CD4-positive, alpha-beta memory T cell (primary cell): Measurements from ENCODE around the gene CARS1. TPM values are rescaled to one million over a fixed set of nuclear protein-coding genes. Genes with fewer than 3 reads are reported as not detected.

Experiments used
- CTCF ChIA-PET: fragments of 350-600 bp; sonication (Branson Sonifier 250); formaldehyde crosslinking; loops from one replicate; lab custom pipeline; 2021; ENCODE audit warnings: inconsistent platforms; ENCODE audit not compliant: partially characterized antibody; lab: Charles Lee
- POLR2A ChIA-PET: fragments of 350-600 bp; sonication (Branson Sonifier 250); formaldehyde crosslinking; loops from one replicate; lab custom pipeline; 2021; ENCODE audit not compliant: partially characterized antibody; lab: Charles Lee
- DNase-seq, 5 donors: peaks; one replicate each; pipeline versions ENCODE4 v3.0.0 to v3.0.0-alpha.2; 2020 to 2022; ENCODE audit warnings: mixed read lengths in 1 of 5
- H3K27ac ChIP-seq: one replicate; pipeline ENCODE4 v1.7.0; 2013; ENCODE audit warnings: low read depth, low read length
- H3K27me3 ChIP-seq: 2 replicates; pipeline ENCODE4 v1.7.0; 2013; ENCODE audit warnings: mild to moderate bottlenecking, low read length, moderate library complexity; ENCODE audit not compliant: insufficient read depth
- H3K36me3 ChIP-seq: 2 replicates; pipeline ENCODE4 v1.7.0; 2013; ENCODE audit warnings: mild to moderate bottlenecking, low read length, moderate library complexity; ENCODE audit not compliant: insufficient read depth
- H3K4me1 ChIP-seq: 2 replicates; pipeline ENCODE4 v1.7.0; 2013; ENCODE audit warnings: mild to moderate bottlenecking, low read length, moderate library complexity; ENCODE audit not compliant: insufficient read depth
- H3K4me3 ChIP-seq, 2 donors: one replicate each; pipeline ENCODE4 v1.7.0; 2013; ENCODE audit warnings: low read length in 2 of 2, mild to moderate bottlenecking in 1 of 2
- H3K9me3 ChIP-seq, 2 donors: one replicate each; pipeline ENCODE4 v1.7.0; 2013; ENCODE audit warnings: low read length in 2 of 2, control low read depth in 1 of 2; ENCODE audit not compliant: control insufficient read depth in 1 of 2
- H3K27ac Mint-ChIP-seq, 7 donors: one replicate each; pipeline ENCODE4 v1.8.0; 2020 to 2021; ENCODE audit warnings: mixed read lengths in 7 of 7, mild to moderate bottlenecking in 6 of 7, inconsistent platforms in 3 of 7, moderate library complexity in 3 of 7
- H3K27me3 Mint-ChIP-seq, 2 donors: one replicate each; pipeline ENCODE4 v1.8.0; 2020 to 2021; ENCODE audit warnings: mixed read lengths in 2 of 2
- H3K36me3 Mint-ChIP-seq, 2 donors: one replicate each; pipeline ENCODE4 v1.8.0; 2020 to 2021; ENCODE audit warnings: mixed read lengths in 2 of 2, inconsistent platforms in 1 of 2, mild to moderate bottlenecking in 1 of 2
- H3K4me1 Mint-ChIP-seq, 4 donors: one replicate each; pipeline ENCODE4 v1.8.0; 2020 to 2021; ENCODE audit warnings: mixed read lengths in 4 of 4, mild to moderate bottlenecking in 1 of 4
- H3K4me3 Mint-ChIP-seq, 8 donors: one replicate each; pipeline ENCODE4 v1.8.0; 2020 to 2021; ENCODE audit warnings: mixed read lengths in 8 of 8, mild to moderate bottlenecking in 7 of 8, moderate library complexity in 6 of 8, inconsistent platforms in 3 of 8
- H3K9me3 Mint-ChIP-seq, 8 donors: one replicate each; pipeline ENCODE4 v1.8.0; 2020 to 2021; ENCODE audit warnings: mixed read lengths in 8 of 8, mild to moderate bottlenecking in 5 of 8, inconsistent platforms in 3 of 8, moderate library complexity in 1 of 8
- intact Hi-C: fragments of 100-400 bp; cut with micrococcal nuclease; formaldehyde crosslinking; loops from one replicate; pipeline ENCODE4 v1.15.1; 2023
- polyA plus RNA-seq, 2 donors: library from polyadenylated mRNA; unstranded; fragments of 300-500 nt; fragmentation: Illumina TruSeq; gene quantifications; one replicate each; pipeline ENCODE4 v1.2.3, GENCODE V29; 2021
- total RNA-seq, 2 experiments: library from RNA; stranded (reverse); gene quantifications; one replicate each; pipeline ENCODE4 v1.2.3, GENCODE V29; 2021

CARS1 gene
- total and polyA plus RNA-seq, 4 experiments from 2014 or later = 37.1 to 80.3 (median 57.1) TPM

GRCh38 chr11:3014943-3015342, 42.3 kb downstream of the CARS1 start:
- intact Hi-C loops = loop anchor here (1.0 kb wide), 2 partner anchors 23 to 27 kb away; partner anchors contain the start of gene NAP1L4
- peaks cover 47% of the 10 kb centered on the region for H3K36me3 ChIP-seq
- Mint-ChIP-seq H3K4me1 (peaks cover 19 to 74% (median 36%) of the 10 kb centered on the region in 4 donors), H3K27me3 (no peaks in the 10 kb centered on the region), H3K27ac (peak overlapping the region; percentile 85 to 95 (median 90)), H3K9me3 (no peaks in the 10 kb centered on the region), H3K4me3 (peak overlapping the region; percentile 43 to 84 (median 72)), H3K36me3 (peaks cover 12 to 61% of the 10 kb centered on the region in 2 donors)
- ChIA-PET CTCF (interaction anchor here (1.0 to 4.2 kb wide), 14 partner anchors 21 to 484 kb away, joined by 3 to 37 read pairs (median 7); partner anchors contain the start of genes NAP1L4 and PHLDA2), POLR2A (interaction anchor here (0.6 to 6.9 kb wide), 27 partner anchors 11 to 1426 kb away, joined by 3 to 178 read pairs (median 6); partner anchors contain the start of genes C11orf21, CARS1, NAP1L4 and PHLDA2)
- H3K27ac ChIP-seq = peak overlapping the region; percentile 39
- DNase-seq = no peak
- no peaks in the 10 kb centered on the region for H3K9me3 ChIP-seq
- peak overlapping the region; percentile 3 to 5 for H3K4me3 ChIP-seq
- no peaks in the 10 kb centered on the region for H3K27me3 ChIP-seq
- peaks cover 51% of the 10 kb centered on the region for H3K4me1 ChIP-seq

DNA sequence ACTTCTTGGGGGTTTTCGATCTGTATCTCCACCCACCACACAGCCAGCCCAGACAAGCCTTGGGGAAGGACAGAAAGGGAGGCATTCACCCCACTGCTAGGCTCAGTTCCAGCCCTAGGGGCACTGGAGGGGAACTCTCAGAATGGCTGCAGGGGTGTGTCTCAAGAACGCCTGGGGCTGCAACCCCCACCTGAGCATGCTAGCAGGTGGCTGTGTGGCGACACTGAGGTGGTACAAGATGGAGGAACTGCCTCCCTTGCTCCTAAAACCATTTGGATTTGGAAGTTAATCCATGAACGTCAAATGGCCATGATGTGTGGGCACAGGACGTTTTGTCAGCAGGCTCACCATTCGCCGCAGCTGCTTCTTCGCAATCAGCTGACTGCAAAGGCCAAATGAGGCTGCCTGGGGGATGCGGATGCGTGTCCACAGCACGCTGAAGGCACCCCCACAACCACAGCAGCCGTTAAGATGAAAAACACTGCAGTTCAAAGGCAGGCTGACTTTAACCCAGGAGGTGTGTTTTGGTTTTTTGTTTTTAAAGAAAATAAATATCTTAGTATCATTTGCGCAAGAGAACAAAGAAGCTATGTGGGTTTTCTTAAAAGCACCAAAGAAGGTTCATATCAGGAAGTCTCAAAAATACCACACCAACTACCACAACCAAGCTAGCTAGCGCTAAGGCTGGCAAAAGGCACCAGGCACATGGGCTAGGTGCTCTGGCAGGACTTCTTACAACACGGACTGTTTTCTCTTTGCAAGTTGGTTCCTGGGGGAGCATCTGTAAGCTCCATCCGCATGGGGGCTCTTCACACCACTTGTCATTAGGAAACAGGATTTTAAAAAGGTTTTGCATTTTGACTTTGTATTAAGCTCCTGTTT, 42.9 kb downstream of the CARS1 start:
- intact Hi-C loops = loop anchor here (1.0 kb wide), 2 partner anchors 22 to 26 kb away; partner anchors contain the start of gene NAP1L4
- peak overlapping the region; percentile 43 to 84 (median 74) for H3K4me3 Mint-ChIP-seq
- CTCF ChIA-PET = interaction anchor here (1.0 to 4.2 kb wide), 15 partner anchors 21 to 483 kb away, joined by 3 to 37 read pairs (median 6); partner anchors contain the start of genes NAP1L4 and PHLDA2
- peak; percentile 88 to 93 (median 90) for DNase-seq
- H3K27ac ChIP-seq = peak overlapping the region; percentile 39
- peak overlapping the region in 1 of 2 donors; percentile 11 for H3K4me3 ChIP-seq
- no peaks in the 10 kb centered on the region for H3K9me3 ChIP-seq
- H3K36me3 Mint-ChIP-seq = peaks cover 13 to 62% of the 10 kb centered on the region in 2 donors
- no peaks in the 10 kb centered on the region for H3K27me3 ChIP-seq
- H3K27me3 Mint-ChIP-seq = no peaks in the 10 kb centered on the region
- H3K27ac Mint-ChIP-seq = peak overlapping the region; percentile 85 to 95 (median 90)
- H3K4me1 Mint-ChIP-seq = peaks cover 21 to 74% (median 37%) of the 10 kb centered on the region in 4 donors
- H3K36me3 ChIP-seq = peaks cover 44% of the 10 kb centered on the region
- H3K9me3 Mint-ChIP-seq = no peaks in the 10 kb centered on the region
- H3K4me1 ChIP-seq = peaks cover 51% of the 10 kb centered on the region
- POLR2A ChIA-PET = interaction anchor here (0.6 to 6.9 kb wide), 30 partner anchors 8 to 1425 kb away, joined by 3 to 178 read pairs (median 5); partner anchors contain the start of genes C11orf21, CARS1, NAP1L4 and PHLDA2

DNA sequence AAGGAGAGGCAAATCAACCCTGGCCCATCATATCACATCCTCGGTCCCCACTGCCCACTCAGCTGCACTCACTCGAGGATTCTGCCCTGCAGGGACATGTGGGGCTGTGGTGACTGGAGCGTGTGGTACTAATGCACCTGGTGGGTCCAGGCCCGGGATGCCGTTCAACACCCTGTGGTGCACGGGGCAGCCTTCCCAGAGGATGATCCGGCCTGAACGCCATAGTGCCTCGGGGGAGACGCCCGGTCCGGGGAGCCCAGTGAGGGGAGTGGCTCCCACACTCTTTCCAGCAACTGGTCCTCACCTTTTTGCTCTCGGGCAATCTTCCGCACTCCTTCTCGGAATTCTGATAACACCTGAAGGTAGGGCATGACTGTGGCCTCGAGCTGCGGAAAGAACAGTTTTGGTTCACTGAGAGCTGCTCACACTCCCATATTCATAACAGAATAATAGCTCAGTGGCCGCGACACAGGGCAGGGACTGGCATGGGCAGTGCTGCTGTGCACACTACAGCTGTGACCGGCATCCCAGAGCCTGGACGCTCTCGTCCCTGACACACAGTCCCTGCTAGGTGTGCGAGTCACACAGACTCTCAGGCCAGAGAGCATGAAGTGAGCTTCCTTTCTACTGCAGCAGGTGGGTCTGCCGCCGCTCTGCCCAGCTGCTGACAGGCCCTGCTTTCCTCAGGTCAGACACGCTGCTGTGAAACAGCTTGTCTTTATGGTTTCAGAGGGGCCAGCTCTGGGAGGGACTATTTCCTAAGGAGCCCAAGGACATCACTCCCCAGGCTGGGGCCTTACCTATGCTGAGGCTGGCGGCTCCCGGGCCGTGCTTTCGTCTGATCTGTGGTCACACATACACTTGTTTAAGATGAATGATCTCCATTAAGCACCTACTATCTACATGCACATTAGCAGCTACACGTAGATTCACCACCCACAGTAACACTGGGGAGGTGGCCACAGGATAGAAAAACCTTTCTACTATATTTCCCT, 45.0 kb downstream of the CARS1 start:
- intact Hi-C loops = no loop called here
- Histone ChIP-seq H3K27ac (no peak overlapping the region), H3K36me3 (peaks cover 35% of the 10 kb centered on the region), H3K4me3 (no peak overlapping the region), H3K4me1 (peaks cover 46% of the 10 kb centered on the region), H3K9me3 (no peaks in the 10 kb centered on the region), H3K27me3 (no peaks in the 10 kb centered on the region)
- DNase-seq = no peak
- H3K36me3 Mint-ChIP-seq = peaks cover 10 to 61% of the 10 kb centered on the region in 2 donors
- H3K27ac Mint-ChIP-seq = peak overlapping the region in 5 of 7 donors; percentile 17 to 84 (median 56)
- H3K4me1 Mint-ChIP-seq = peaks cover 18 to 55% (median 38%) of the 10 kb centered on the region in 4 donors
- H3K4me3 Mint-ChIP-seq = no peak overlapping the region
- CTCF ChIA-PET = interaction anchor here (0.7 to 4.2 kb wide), 4 partner anchors 8 to 1114 kb away, joined by 3 to 37 read pairs (median 4); no protein-coding TSS in a partner anchor
- no peaks in the 10 kb centered on the region for H3K27me3 Mint-ChIP-seq
- POLR2A ChIA-PET = interaction anchor here (0.7 to 6.9 kb wide), 3 partner anchors 23 to 481 kb away, joined by 3 to 178 read pairs (median 17); partner anchors contain the start of genes CARS1 and NAP1L4
- H3K9me3 Mint-ChIP-seq = no peaks in the 10 kb centered on the region

GRCh38 chr11:3010521-3011275, 46.5 kb downstream of the CARS1 start:
- Histone ChIP-seq H3K36me3 (peaks cover 28% of the 10 kb centered on the region), H3K27ac (no peak overlapping the region), H3K27me3 (no peaks in the 10 kb centered on the region), H3K9me3 (no peaks in the 10 kb centered on the region), H3K4me1 (peaks cover 31% of the 10 kb centered on the region), H3K4me3 (no peak overlapping the region)
- ChIA-PET CTCF (interaction anchor here (1.5 kb wide), 1 partner anchor 10 kb away, joined by 3 read pairs; no protein-coding TSS in a partner anchor), POLR2A (interaction anchor here (0.7 to 6.9 kb wide), 2 partner anchors 21 kb away, joined by 5 to 178 read pairs; partner anchors contain the start of gene NAP1L4)
- Mint-ChIP-seq H3K27me3 (no peaks in the 10 kb centered on the region), H3K4me1 (peaks cover 18 to 41% (median 31%) of the 10 kb centered on the region in 4 donors), H3K36me3 (peaks cover 14 to 56% of the 10 kb centered on the region in 2 donors), H3K27ac (peak overlapping the region in 6 of 7 donors; percentile 25 to 79 (median 60)), H3K4me3 (no peak overlapping the region), H3K9me3 (no peaks in the 10 kb centered on the region)
- intact Hi-C loops = no loop called here
- no peak for DNase-seq

DNA sequence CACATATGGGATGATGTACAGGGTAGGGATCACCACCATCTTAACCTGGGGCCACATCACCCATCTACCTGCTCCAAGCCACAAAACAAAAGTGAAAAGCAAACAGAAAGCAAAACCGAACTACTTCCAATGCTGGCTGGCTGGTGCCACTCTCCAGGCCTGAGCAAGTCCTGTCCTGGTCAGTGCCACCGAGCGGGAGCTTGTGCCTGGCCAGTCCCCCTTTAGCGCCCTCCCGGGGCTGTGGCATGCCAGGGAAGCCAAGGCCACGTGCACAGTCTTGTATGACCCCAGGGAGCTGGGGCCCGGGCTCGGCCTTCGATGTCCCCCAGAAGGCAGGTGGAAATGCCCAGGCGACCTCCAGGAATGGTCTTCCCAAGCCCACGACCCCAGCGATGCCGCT, 47.2 kb downstream of the CARS1 start:
- Histone ChIP-seq H3K27ac (no peak overlapping the region), H3K4me1 (peaks cover 25% of the 10 kb centered on the region), H3K27me3 (no peaks in the 10 kb centered on the region), H3K36me3 (peaks cover 26% of the 10 kb centered on the region), H3K4me3 (no peak overlapping the region), H3K9me3 (no peaks in the 10 kb centered on the region)
- ChIA-PET POLR2A (interaction anchor here (0.7 kb wide), 1 partner anchor 21 kb away, joined by 5 read pairs; no protein-coding TSS in a partner anchor), CTCF (interaction anchor here (0.6 to 1.6 kb wide), 2 partner anchors 11 to 117 kb away, joined by 3 read pairs; no protein-coding TSS in a partner anchor)
- H3K36me3 Mint-ChIP-seq = peaks cover 11 to 53% of the 10 kb centered on the region in 2 donors
- H3K27ac Mint-ChIP-seq = peak overlapping the region in 5 of 7 donors; percentile 7 to 68 (median 22)
- peaks cover 13 to 34% (median 25%) of the 10 kb centered on the region in 4 donors for H3K4me1 Mint-ChIP-seq
- no peak for DNase-seq
- H3K9me3 Mint-ChIP-seq = no peaks in the 10 kb centered on the region
- no peaks in the 10 kb centered on the region for H3K27me3 Mint-ChIP-seq
- intact Hi-C loops = no loop called here
- no peak overlapping the region for H3K4me3 Mint-ChIP-seq
